ENCODE measurements around the gene RALBP1. TPM values are rescaled to one million over a fixed set of nuclear protein-coding genes. Genes with fewer than 3 reads are reported as not detected.
A peak's percentile ranks its signal among the peaks of the same experiment; 100 is the strongest.
"Not testable (repeated sequence)": the region's sequence is repeated elsewhere in the genome, so short reads cannot be mapped to it uniquely, and the experiment has no call there.

The RALBP1 gene
- total and polyA plus RNA-seq, 9 of the 15 experiments (the other 6 are each of a cell fraction or from before 2014, with no cell fraction given): 10.9 to 70.0 (median 61.3) TPM

- TF ChIP-seq SP2 (IDR thresholded peaks at IDR 0.05; ENCODE audit: extremely low read depth, low read depth, low read length, poor library complexity, severe bottlenecking) (no peak), ZHX1 (conservative IDR thresholded peaks at IDR 0.05; ENCODE audit: low read length) (no peak), ZNF12 (CRISPR knock-in tag; IDR thresholded peaks at IDR 0.05) (no peak), SMAD3 (CRISPR knock-in tag; conservative IDR thresholded peaks at IDR 0.05) (no peak), THRA (IDR thresholded peaks at IDR 0.05) (no peak)
Measured at GRCh38 chr18:9483526-9483925, 8.2 kb downstream of the RALBP1 start (continued).

GRCh38 chr18:9484856-9485255, 9.5 kb downstream of the RALBP1 start:
- in situ Hi-C loops (cut with MboI): not testable (repeated sequence)

More at GRCh38 chr18:9484856-9485255, 9.5 kb downstream of the RALBP1 start:
- H3K9ac ChIP-seq (ENCODE audit: insufficient read depth in 1 of 2, low read depth in 2 of 2, low read length in 2 of 2); H2AFZ ChIP-seq (ENCODE audit: low read depth, low read length); H3K4me1 ChIP-seq (replicated peaks in 1 of 2; ENCODE audit: control insufficient read depth in 2 of 2, insufficient read depth in 2 of 2, low read length in 2 of 2); intact Hi-C loops (cut with micrococcal nuclease); DNase-seq (ENCODE audit: extremely low read depth in 1 of 4, low spot score in 3 of 4); H4K20me1 ChIP-seq (replicated peaks; ENCODE audit: control insufficient read depth, insufficient read depth, low read length); H3K4me3 ChIP-seq; FAIRE-seq; H3K4me2 ChIP-seq (ENCODE audit: insufficient read depth, low read length); BruUV-seq (replicated peaks); H3K27me3 ChIP-seq (ENCODE audit: control insufficient read depth in 2 of 2, insufficient read depth in 2 of 2, low read length in 2 of 2); H3K9me3 ChIP-seq (replicated peaks; ENCODE audit: control insufficient read depth, insufficient read depth, low read depth, low read length); CTCF ChIA-PET (ENCODE audit: low intra/inter-chr PET ratio); H3K27ac ChIP-seq (ENCODE audit: extremely low read depth, low read depth, low read length); H3K9me1 ChIP-seq (ENCODE audit: control insufficient read depth, insufficient read depth, low read length): not testable (repeated sequence)
- Histone ChIP-seq H3K79me2 (ENCODE audit: control insufficient read depth, insufficient read depth, low read length) (peaks cover 91% of the 10 kb centered on the region), H3K36me3 (ENCODE audit: control insufficient read depth, insufficient read depth, low read length) (peaks cover 21% of the 10 kb centered on the region; the same call in 2 of the 3 replicates)
- WGBS (ENCODE audit: insufficient coverage, low coverage, missing lambda C conversion rate): 44% methylated on average over 2 of the region's 2 CpGs
- peak; percentile 55 for ATAC-seq
- TF ChIP-seq USF2 (CRISPR knock-in tag; IDR thresholded peaks at IDR 0.05) (0 out of 2 replicates have a peak, but pooled peaks have one; percentile 17), RAD51 (IDR thresholded peaks at IDR 0.05; ENCODE audit: borderline replicate concordance, low read depth) (0 out of 2 replicates have a peak, but pooled peaks have one; percentile 12)
- POLR2A ChIA-PET: interaction anchor here (1.2 kb wide), 1 partner anchor 9 kb away, joined by 3 read pairs; no protein-coding TSS in a partner anchor

Measured in K562 (cell line).